ENCODE results near the gene AEN. TPM values are rescaled to one million over a fixed set of nuclear protein-coding genes. Genes with fewer than 3 reads are reported as not detected.

Gene AEN
- total RNA-seq, 1 donor from 2014 or later: 8.1 TPM

- no peak for DNase-seq
Observed at GRCh38 chr15:88613074-88613944, 7.8 kb upstream of the AEN start.

GRCh38 chr15:88615303-88616107 is 5.6 kb upstream of the AEN start:
- no peak for DNase-seq

GRCh38 chr15:88616240-88616639 is 4.9 kb upstream of the AEN start:
- DNase-seq: no peak

- no peak for DNase-seq
Observed at GRCh38 chr15:88617031-88617722, 4.0 kb upstream of the AEN start.

GRCh38 chr15:88617790-88618189 is 3.4 kb upstream of the AEN start:
- DNase-seq: no peak

- DNase-seq: no peak
Observed at GRCh38 chr15:88618686-88619085, 2.5 kb upstream of the AEN start.

- no peak for DNase-seq
Observed at GRCh38 chr15:88619796-88620195, 1.3 kb upstream of the AEN start.

GRCh38 chr15:88621789-88622604 is 857 bp downstream of the AEN start:
- DNase-seq: no peak

- no peak for DNase-seq
Observed at GRCh38 chr15:88622605-88622975, 1.4 kb downstream of the AEN start.

GRCh38 chr15:88623061-88623460 is 1.9 kb downstream of the AEN start:
- DNase-seq: no peak

GRCh38 chr15:88623632-88624031 is 2.5 kb downstream of the AEN start:
- no peak for DNase-seq

GRCh38 chr15:88624156-88624970 is 3.2 kb downstream of the AEN start:
- DNase-seq: peak; percentile 75

GRCh38 chr15:88624971-88625490 is 3.9 kb downstream of the AEN start:
- DNase-seq: no peak

- DNase-seq: no peak
Observed at GRCh38 chr15:88625943-88626741, 5.0 kb downstream of the AEN start.

- no peak for DNase-seq
Observed at GRCh38 chr15:88627463-88627862, 6.3 kb downstream of the AEN start.

- DNase-seq: no peak
Observed at GRCh38 chr15:88628018-88628654, 7.0 kb downstream of the AEN start.

- DNase-seq: no peak
Observed at GRCh38 chr15:88629071-88629470, 7.9 kb downstream of the AEN start.

GRCh38 chr15:88630141-88630721 is 9.1 kb downstream of the AEN start:
- DNase-seq: no peak

All from tongue (tissue), 2 donors.